ENCODE measurements around the gene RGS11.
"Not testable (repeated sequence)": the region's sequence is repeated elsewhere in the genome, so short reads cannot be mapped to it uniquely, and the experiment has no call there.

RGS11 gene

GRCh38 chr16:275041-275641, 603 bp downstream of the RGS11 start:
- Mint-ChIP-seq H3K9me3 (no peaks in the 10 kb centered on the region), H3K4me1 (peaks cover 5% of the 10 kb centered on the region), H3K27ac (no peak overlapping the region), H3K36me3 (no peaks in the 10 kb centered on the region), H3K4me3 (peak overlapping the region; percentile 51), H3K27me3 (peaks cover 9% of the 10 kb centered on the region)

GRCh38 chr16:273547-274421, 2.0 kb downstream of the RGS11 start:
- H3K4me1 Mint-ChIP-seq: no peaks in the 10 kb centered on the region

GRCh38 chr16:272633-273546, 2.9 kb downstream of the RGS11 start:
- Mint-ChIP-seq H3K27ac (peak overlapping the region; percentile 17), H3K36me3 (no peaks in the 10 kb centered on the region), H3K4me3 (no peak overlapping the region), H3K9me3 (no peaks in the 10 kb centered on the region), H3K27me3 (peaks cover 6% of the 10 kb centered on the region), H3K4me1 (no peaks in the 10 kb centered on the region)

More at GRCh38 chr16:273547-274421, 2.0 kb downstream of the RGS11 start:
- no peaks in the 10 kb centered on the region for H3K9me3 Mint-ChIP-seq
- H3K36me3 Mint-ChIP-seq: no peaks in the 10 kb centered on the region
- no peak overlapping the region for H3K4me3 Mint-ChIP-seq
- no peak overlapping the region for H3K27ac Mint-ChIP-seq
- peaks cover 6% of the 10 kb centered on the region for H3K27me3 Mint-ChIP-seq

GRCh38 chr16:270381-271255, 5.1 kb downstream of the RGS11 start:
- Mint-ChIP-seq H3K27ac (no peak overlapping the region), H3K27me3 (no peaks in the 10 kb centered on the region), H3K36me3 (no peaks in the 10 kb centered on the region), H3K4me1 (no peaks in the 10 kb centered on the region), H3K4me3 (no peak overlapping the region), H3K9me3 (no peaks in the 10 kb centered on the region)

- H3K36me3 Mint-ChIP-seq: no peaks in the 10 kb centered on the region
- no peaks in the 10 kb centered on the region for H3K9me3 Mint-ChIP-seq
- H3K27ac Mint-ChIP-seq: no peak overlapping the region
Measured at GRCh38 chr16:269061-269796, 6.5 kb downstream of the RGS11 start.

GRCh38 chr16:268141-269053, 7.3 kb downstream of the RGS11 start:
- Mint-ChIP-seq H3K36me3 (no peaks in the 10 kb centered on the region), H3K27ac (no peak overlapping the region), H3K4me1 (no peaks in the 10 kb centered on the region), H3K9me3 (no peaks in the 10 kb centered on the region), H3K27me3 (no peaks in the 10 kb centered on the region), H3K4me3 (no peak overlapping the region)

More at GRCh38 chr16:269061-269796, 6.5 kb downstream of the RGS11 start:
- Mint-ChIP-seq H3K4me1 (no peaks in the 10 kb centered on the region), H3K27me3 (no peaks in the 10 kb centered on the region), H3K4me3 (no peak overlapping the region)

GRCh38 chr16:267562-267961, 8.2 kb downstream of the RGS11 start:
- not testable (repeated sequence) for H3K27me3 Mint-ChIP-seq, H3K36me3 Mint-ChIP-seq, H3K4me1 Mint-ChIP-seq, H3K9me3 Mint-ChIP-seq, H3K4me3 Mint-ChIP-seq, H3K27ac Mint-ChIP-seq

GRCh38 chr16:266258-267164, 9.2 kb downstream of the RGS11 start:
- Mint-ChIP-seq H3K4me3 (no peak overlapping the region), H3K27me3 (no peaks in the 10 kb centered on the region), H3K27ac (no peak overlapping the region), H3K36me3 (no peaks in the 10 kb centered on the region), H3K9me3 (no peaks in the 10 kb centered on the region), H3K4me1 (no peaks in the 10 kb centered on the region)

- no peaks in the 10 kb centered on the region for H3K27me3 Mint-ChIP-seq
- H3K36me3 Mint-ChIP-seq: no peaks in the 10 kb centered on the region
- no peak overlapping the region for H3K4me3 Mint-ChIP-seq
- no peaks in the 10 kb centered on the region for H3K4me1 Mint-ChIP-seq
- no peaks in the 10 kb centered on the region for H3K9me3 Mint-ChIP-seq
- H3K27ac Mint-ChIP-seq: no peak overlapping the region
Measured at GRCh38 chr16:265711-266110, 10.0 kb downstream of the RGS11 start.

GRCh38 chr16:265002-265529, 10.7 kb downstream of the RGS11 start:
- no peaks in the 10 kb centered on the region for H3K36me3 Mint-ChIP-seq
- H3K4me3 Mint-ChIP-seq: no peak overlapping the region

GRCh38 chr16:264440-264951, 11.2 kb downstream of the RGS11 start:
- Mint-ChIP-seq H3K27me3 (no peaks in the 10 kb centered on the region), H3K9me3 (no peaks in the 10 kb centered on the region), H3K4me3 (no peak overlapping the region), H3K4me1 (no peaks in the 10 kb centered on the region), H3K27ac (no peak overlapping the region), H3K36me3 (no peaks in the 10 kb centered on the region)

More at GRCh38 chr16:265002-265529, 10.7 kb downstream of the RGS11 start:
- Mint-ChIP-seq H3K27ac (no peak overlapping the region), H3K4me1 (no peaks in the 10 kb centered on the region), H3K9me3 (no peaks in the 10 kb centered on the region), H3K27me3 (no peaks in the 10 kb centered on the region)

GRCh38 chr16:263944-264343, 11.8 kb downstream of the RGS11 start:
- H3K27ac Mint-ChIP-seq: no peak overlapping the region
- H3K4me3 Mint-ChIP-seq: no peak overlapping the region
- no peaks in the 10 kb centered on the region for H3K27me3 Mint-ChIP-seq
- no peaks in the 10 kb centered on the region for H3K9me3 Mint-ChIP-seq
- H3K4me1 Mint-ChIP-seq: no peaks in the 10 kb centered on the region
- peaks cover 2% of the 10 kb centered on the region for H3K36me3 Mint-ChIP-seq
